ENCODE data around the gene PAFAH1B2.

GRCh38 chr11:117199053-117199915, 55.2 kb downstream of the PAFAH1B2 start, which contains the start of gene TAGLN:
- TF ChIP-seq CTCF (IDR thresholded peaks at IDR 0.05) (no peak), EP300 (IDR thresholded peaks at IDR 0.05) (no peak)

Data from suprapubic skin (tissue), 3 donors.